Adrenal gland (tissue), 12 donors: ENCODE results near the gene GPC6. TPM values are rescaled to one million over a fixed set of nuclear protein-coding genes. Genes with fewer than 3 reads are reported as not detected.

Source experiments
- DNase-seq, 7 donors: peaks; one replicate each; pipeline ENCODE4 v3.0.0-alpha.2; 2019 to 2020
- H3K27ac ChIP-seq, 5 donors: fragments of 200-600 bp; sonication (generic) in 4 of 5; 1 replicate in 3 of 5; 2 replicates in 2 of 5; pipeline versions ENCODE4 v1.5.1 to v1.8.0; 2016 to 2020; ENCODE audit warnings: mild to moderate bottlenecking in 1 of 5
- H3K27me3 ChIP-seq: fragments of 200-600 bp; 2 replicates; pipeline ENCODE4 v1.8.0; 2021
- H3K36me3 ChIP-seq, 2 donors: fragments of 200-600 bp; replicated peaks in 1 of 2; 1 replicate in 1 of 2; 2 replicates in 1 of 2; pipeline versions ENCODE4 v1.5.1 to v1.8.0; 2018 to 2022
- H3K4me1 ChIP-seq, 2 donors: fragments of 200-600 bp; replicated peaks in 1 of 2; 1 replicate in 1 of 2; 2 replicates in 1 of 2; pipeline versions ENCODE4 v1.5.1 to v1.8.0; 2018 to 2021
- H3K4me3 ChIP-seq, 4 donors: fragments of 200-600 bp; sonication (generic) in 3 of 4; one replicate each; pipeline ENCODE4 v1.5.1; 2016 to 2018
- H3K9me3 ChIP-seq, 3 donors: fragments of 200-600 bp; sonication (generic) in 1 of 3; replicated peaks in 1 of 3; 1 replicate in 2 of 3; 2 replicates in 1 of 3; pipeline versions ENCODE4 v1.5.1 to v1.8.0; 2016 to 2021
- POLR2A ChIP-seq, 2 donors: fragments of 450-650 bp; IDR thresholded peaks; one replicate each; pipeline ENCODE4 v1.6.1; 2017; ENCODE audit warnings: antibody characterized with exemption in 2 of 2, mild to moderate bottlenecking in 2 of 2, moderate library complexity in 1 of 2
- WGBS, 4 donors: extraction: QIAGEN DNeasy Blood & Tissue Kit in 2 of 4; methylation state at CpG; one replicate each; pipeline versions ENCODE4 v1.1.5 to v1.1.7; 2013 to 2017; 5-methylcytosine and 5-hydroxymethylcytosine counted together
- intact Hi-C, 2 donors: fragments of 100-400 bp; cut with DNase I; formaldehyde crosslinking; loops; one replicate each; pipeline versions ENCODE4 v1.14.1 to v1.15.0; 2022 to 2023
- polyA plus RNA-seq, 3 donors: library from polyadenylated mRNA; stranded (reverse); fragments of 200-250 nt in 2 of 3; fragments of 350-450 nt in 1 of 3; fragmentation: Illumina TruSeq in 1 of 3; extraction: RNeasy Lipid Tissue Mini Kit (QIAGEN cat#74804) in 1 of 3; gene quantifications; one replicate each; pipeline ENCODE4 v1.2.3, GENCODE V29; 2013 to 2014
- total RNA-seq, 9 donors: library from RNA; depleted of rRNA in 4 of 9; stranded (reverse); fragments of >200 nt in 4 of 9; fragments of 120-200 nt in 1 of 9; fragmentation: NEBNext Ultra II Directional in 1 of 9; extraction: Animal tissue kit (Norgen Biotek cat#: 25700) in 1 of 9; gene quantifications; one replicate each; pipeline versions ENCODE4 v1.1.0 to v1.2.4, GENCODE V29; 2013 to 2023
- TF ChIP-seq, protein P1 (sequence below), 6 experiments: fragments of 450-650 bp in 4 of 6; fragments of 200-600 bp in 2 of 6; sonication (generic) in 1 of 6; IDR thresholded peaks; 1 replicate in 5 of 6; 2 replicates in 1 of 6; pipeline versions ENCODE4 v1.5.1 to v1.8.0; 2016 to 2021; ENCODE audit warnings: antibody characterized with exemption in 6 of 6, mild to moderate bottlenecking in 2 of 6, moderate library complexity in 1 of 6
- donor health status: healthy with polysubstance abuse.
- donor health status: Bipolar disorder and iron deficiency.
- donor health status: DM: yes; HTN: yes; CAD: no.
- donor health status: DM: no; HTN: no; CAD: no.
- donor health status: DM: no; HTN: no; CAD: no.
- donor health status: DM: yes; HTN: yes; CAD: no.

Gene GPC6
- total and polyA plus RNA-seq, 12 donors, result 0.37 to 62.3 (median 2.5) TPM

DNA sequence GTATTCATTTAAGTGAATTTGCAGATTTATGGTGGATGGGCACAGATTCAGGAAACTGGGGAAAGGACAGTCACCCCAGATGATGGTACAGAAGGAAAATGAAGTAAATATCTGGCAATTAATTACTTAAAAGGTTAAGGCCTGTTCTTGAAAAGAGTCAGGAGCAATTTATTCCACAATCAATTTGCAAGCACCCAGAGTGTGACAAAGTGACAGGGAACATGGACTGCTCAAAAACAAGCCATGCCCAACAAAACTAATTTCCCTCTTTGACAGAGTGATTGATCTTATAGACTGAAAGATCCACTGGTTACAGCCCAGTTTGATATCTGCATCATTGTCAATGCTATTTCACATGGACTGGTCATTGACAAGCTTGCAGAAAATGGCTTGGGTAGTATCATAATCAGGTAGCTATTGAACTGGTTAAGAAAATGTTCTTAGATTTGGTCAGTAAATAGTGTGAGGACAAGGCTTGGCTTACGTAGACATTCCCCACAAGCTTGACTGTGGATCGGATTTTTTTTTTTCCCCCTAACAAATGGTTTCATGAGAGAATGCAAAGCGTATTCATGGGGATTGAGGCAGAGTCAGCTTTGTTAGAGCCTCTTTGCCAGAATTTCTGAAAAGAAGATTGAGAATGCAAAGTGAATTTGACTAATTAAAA is 584.6 kb downstream of the GPC6 start:
- no peak for TF ChIP-seq POLR2A (IDR thresholded peaks at IDR 0.05)
- TF ChIP-seq, protein P1, sequence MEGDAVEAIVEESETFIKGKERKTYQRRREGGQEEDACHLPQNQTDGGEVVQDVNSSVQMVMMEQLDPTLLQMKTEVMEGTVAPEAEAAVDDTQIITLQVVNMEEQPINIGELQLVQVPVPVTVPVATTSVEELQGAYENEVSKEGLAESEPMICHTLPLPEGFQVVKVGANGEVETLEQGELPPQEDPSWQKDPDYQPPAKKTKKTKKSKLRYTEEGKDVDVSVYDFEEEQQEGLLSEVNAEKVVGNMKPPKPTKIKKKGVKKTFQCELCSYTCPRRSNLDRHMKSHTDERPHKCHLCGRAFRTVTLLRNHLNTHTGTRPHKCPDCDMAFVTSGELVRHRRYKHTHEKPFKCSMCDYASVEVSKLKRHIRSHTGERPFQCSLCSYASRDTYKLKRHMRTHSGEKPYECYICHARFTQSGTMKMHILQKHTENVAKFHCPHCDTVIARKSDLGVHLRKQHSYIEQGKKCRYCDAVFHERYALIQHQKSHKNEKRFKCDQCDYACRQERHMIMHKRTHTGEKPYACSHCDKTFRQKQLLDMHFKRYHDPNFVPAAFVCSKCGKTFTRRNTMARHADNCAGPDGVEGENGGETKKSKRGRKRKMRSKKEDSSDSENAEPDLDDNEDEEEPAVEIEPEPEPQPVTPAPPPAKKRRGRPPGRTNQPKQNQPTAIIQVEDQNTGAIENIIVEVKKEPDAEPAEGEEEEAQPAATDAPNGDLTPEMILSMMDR (IDR thresholded peaks at IDR 0.05), result no peak
- Histone ChIP-seq H3K9me3 (no peaks in the 10 kb centered on the region), H3K27ac (no peak overlapping the region), H3K4me1 (no peaks in the 10 kb centered on the region), H3K27me3 (no peaks in the 10 kb centered on the region), H3K4me3 (no peak overlapping the region), H3K36me3 (no peaks in the 10 kb centered on the region)
- intact Hi-C loops, result no loop called here
- DNase-seq, result no peak
- WGBS, 4 donors, result 69 to 88% (median 75%) methylated on average over 3 of the region's 3 CpGs

DNA sequence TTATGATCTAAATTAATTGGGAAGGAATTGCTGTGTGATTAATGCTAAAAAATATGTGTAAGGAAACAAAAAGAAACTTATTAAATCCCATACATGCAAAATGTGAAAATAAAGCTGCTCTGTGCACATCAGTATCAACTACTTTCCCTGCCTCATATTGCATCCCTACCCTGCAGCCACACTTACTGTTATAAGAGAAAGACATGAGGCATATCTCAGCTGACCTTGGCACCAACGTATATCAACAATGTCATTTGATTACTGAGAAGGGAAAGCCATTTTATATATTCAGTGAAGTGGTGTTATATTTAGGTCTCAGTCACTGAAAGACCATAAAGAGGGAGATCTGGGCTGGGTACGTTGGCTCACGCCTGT is 585.1 kb downstream of the GPC6 start:
- 76 to 83% (median 78%) methylated on average over 3 of the region's 3 CpGs for WGBS, 4 donors
- DNase-seq, result no peak
- Histone ChIP-seq H3K27me3 (no peaks in the 10 kb centered on the region), H3K9me3 (no peaks in the 10 kb centered on the region), H3K4me1 (no peaks in the 10 kb centered on the region), H3K4me3 (no peak overlapping the region), H3K27ac (no peak overlapping the region), H3K36me3 (no peaks in the 10 kb centered on the region)
- intact Hi-C loops, result no loop called here
- TF ChIP-seq, protein P1 (IDR thresholded peaks at IDR 0.05), result no peak
- no peak for TF ChIP-seq POLR2A (IDR thresholded peaks at IDR 0.05)

DNA sequence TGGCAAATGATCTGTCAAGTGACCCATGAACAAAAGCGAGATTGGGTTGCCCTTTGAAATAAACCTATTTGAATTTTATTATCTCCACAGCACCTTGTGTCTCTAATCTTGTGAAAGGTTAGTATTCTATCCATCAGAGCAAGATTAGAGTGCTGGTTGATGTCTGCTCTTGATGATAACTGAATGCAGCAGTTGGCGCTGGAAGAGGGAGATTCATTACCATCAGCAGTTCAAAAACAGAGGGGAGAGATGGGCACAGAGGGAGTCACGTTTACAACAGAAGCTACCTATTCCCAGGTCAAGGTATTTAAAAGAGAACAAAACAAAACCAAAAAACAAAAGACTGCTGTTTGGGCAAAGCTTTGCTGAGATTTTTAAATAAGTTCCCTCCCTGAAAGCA is 588.1 kb downstream of the GPC6 start:
- intact Hi-C loops, result no loop called here
- H3K9me3 ChIP-seq, result no peaks in the 10 kb centered on the region
- no peak overlapping the region for H3K27ac ChIP-seq
- no peak overlapping the region for H3K4me3 ChIP-seq
- WGBS, 4 donors, result 69 to 75% (median 72%) methylated on average over 3 of the region's 3 CpGs
- no peaks in the 10 kb centered on the region for H3K36me3 ChIP-seq
- DNase-seq, result no peak
- TF ChIP-seq POLR2A (IDR thresholded peaks at IDR 0.05), result no peak
- TF ChIP-seq, protein P1 (IDR thresholded peaks at IDR 0.05), result no peak
- H3K27me3 ChIP-seq, result no peaks in the 10 kb centered on the region
- no peaks in the 10 kb centered on the region for H3K4me1 ChIP-seq

DNA sequence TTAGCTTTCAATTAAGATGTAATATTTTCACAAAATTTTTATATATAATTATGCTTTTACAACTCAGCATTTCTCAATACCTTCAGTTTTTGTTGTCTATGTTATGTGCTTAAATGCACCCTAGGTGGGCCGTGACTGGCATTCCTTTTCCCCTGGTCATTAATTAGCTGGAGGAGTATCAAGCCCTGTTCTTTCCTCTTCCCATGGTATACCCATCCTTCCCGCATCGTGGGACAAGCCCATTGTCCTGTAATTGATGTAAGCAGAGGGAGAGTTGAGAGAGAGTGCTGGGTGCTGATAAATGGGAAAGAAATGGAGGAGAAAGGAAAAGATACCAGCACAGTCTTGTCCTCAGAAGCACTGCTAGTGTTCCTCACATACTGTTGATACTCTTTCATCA is 591.7 kb downstream of the GPC6 start:
- DNase-seq, result no peak
- 91 to 94% (median 92%) methylated on average over 3 of the region's 3 CpGs for WGBS, 4 donors
- Histone ChIP-seq H3K4me3 (no peak overlapping the region), H3K4me1 (no peaks in the 10 kb centered on the region), H3K27me3 (no peaks in the 10 kb centered on the region), H3K27ac (no peak overlapping the region), H3K9me3 (no peaks in the 10 kb centered on the region), H3K36me3 (no peaks in the 10 kb centered on the region)
- intact Hi-C loops, result no loop called here
- no peak for TF ChIP-seq POLR2A (IDR thresholded peaks at IDR 0.05)
- TF ChIP-seq, protein P1 (IDR thresholded peaks at IDR 0.05), result no peak
